Keratinocyte (primary cell): ENCODE measurements around the gene TCN2. TPM values are rescaled to one million over a fixed set of nuclear protein-coding genes. Genes with fewer than 3 reads are reported as not detected.

Experiments used
- DNase-seq: peaks from one replicate; pipeline ENCODE4 v3.0.0-alpha.2; 2011; ENCODE audit warnings: low read depth, missing footprints, low spot score
- FAIRE-seq: peaks from 2 replicates; lab custom pipeline; 2011; peaks lifted over from hg19 to GRCh38; lab: Jason Lieb, UNC
- H2AFZ ChIP-seq: 2 replicates; pipeline ENCODE4 v1.6.0; 2012; ENCODE audit warnings: low read length, control low read depth, inconsistent platforms; ENCODE audit not compliant: control insufficient read depth
- H3K27ac ChIP-seq: 2 replicates; pipeline ENCODE4 v1.5.1; 2011; ENCODE audit warnings: low read length; ENCODE audit not compliant: control insufficient read depth, insufficient read depth
- H3K27me3 ChIP-seq: 3 replicates; pipeline ENCODE4 v1.6.0; 2011; ENCODE audit warnings: low read length; ENCODE audit not compliant: control insufficient read depth, insufficient read depth; ENCODE audit errors: extremely low read depth
- H3K36me3 ChIP-seq, 2 experiments: 2 replicates in 1 of 2; 3 replicates in 1 of 2; pipeline ENCODE4 v1.5.1; 2011; ENCODE audit warnings: low read length in 2 of 2, mild to moderate bottlenecking in 1 of 2; ENCODE audit not compliant: control insufficient read depth in 2 of 2, insufficient read depth in 2 of 2; ENCODE audit errors: extremely low read depth in 1 of 2
- H3K4me1 ChIP-seq: 3 replicates; pipeline ENCODE4 v1.5.1; 2011; ENCODE audit warnings: low read length; ENCODE audit not compliant: control insufficient read depth, insufficient read depth; ENCODE audit errors: extremely low read depth
- H3K4me2 ChIP-seq: 3 replicates; pipeline ENCODE4 v1.6.0; 2011; ENCODE audit warnings: low read depth, low read length; ENCODE audit not compliant: control insufficient read depth, insufficient read depth; ENCODE audit errors: extremely low read depth
- H3K4me3 ChIP-seq, 3 experiments: fragments of 200-600 bp in 1 of 3; sonication (generic) in 1 of 3; 2 replicates in 2 of 3; 3 replicates in 1 of 3; pipeline ENCODE4 v1.5.1; 2011 to 2016; ENCODE audit warnings: low read length in 3 of 3, mild to moderate bottlenecking in 3 of 3, control low read depth in 2 of 3, inconsistent platforms in 1 of 3, low read depth in 1 of 3, mixed read lengths in 1 of 3, mixed run types in 1 of 3, moderate library complexity in 1 of 3; ENCODE audit not compliant: control insufficient read depth in 2 of 3, insufficient read depth in 2 of 3; ENCODE audit errors: extremely low read depth in 1 of 3
- H3K79me2 ChIP-seq: 2 replicates; pipeline ENCODE4 v1.6.0; 2012; ENCODE audit warnings: low read length; ENCODE audit not compliant: control insufficient read depth, insufficient read depth
- H3K9ac ChIP-seq: 3 replicates; pipeline ENCODE4 v1.6.0; 2011; ENCODE audit warnings: low read length; ENCODE audit not compliant: control insufficient read depth, insufficient read depth; ENCODE audit errors: extremely low read depth
- H3K9me1 ChIP-seq: 3 replicates; pipeline ENCODE4 v1.6.0; 2011; ENCODE audit warnings: low read length; ENCODE audit not compliant: control insufficient read depth, insufficient read depth; ENCODE audit errors: extremely low read depth
- H3K9me3 ChIP-seq: 2 replicates; pipeline ENCODE4 v1.5.1; 2012; ENCODE audit warnings: low read depth, low read length; ENCODE audit not compliant: control insufficient read depth
- H4K20me1 ChIP-seq: 3 replicates; pipeline ENCODE4 v1.6.0; 2011; ENCODE audit warnings: low read length; ENCODE audit not compliant: control insufficient read depth, insufficient read depth; ENCODE audit errors: extremely low read depth
- CTCF ChIP-seq, 3 experiments: IDR thresholded peaks in 1 of 3; conservative IDR thresholded peaks in 1 of 3; optimal IDR thresholded peaks in 1 of 3; 2 replicates in 2 of 3; 3 replicates in 1 of 3; pipeline versions ENCODE3 to v1.5.1; 2011; ENCODE audit warnings: low read length in 3 of 3, mild to moderate bottlenecking in 3 of 3, moderate library complexity in 2 of 3, control low read depth in 1 of 3, inconsistent platforms in 1 of 3; ENCODE audit not compliant: insufficient read depth in 2 of 3; ENCODE audit errors: extremely low read depth in 1 of 3
- EZH2 ChIP-seq: IDR thresholded peaks from one replicate; pipeline ENCODE4 v1.6.1; 2012; ENCODE audit warnings: inconsistent platforms, mild to moderate bottlenecking, low read length, moderate library complexity
- dilution Hi-C: fragments of 300-500 bp; cut with MboI; formaldehyde crosslinking; loops from one replicate; pipeline ENCODE4 v1.7.0; 2020; ENCODE audit warnings: low sequenced_read_pairs; ENCODE audit not compliant: extremely low pct_ligation_motif_present
- polyA plus RNA-seq, 5 experiments: library from polyadenylated mRNA; depleted of rRNA in 3 of 5; stranded (reverse) in 3 of 5; stranded (forward) in 1 of 5; unstranded in 1 of 5; fragments of >200 nt; gene quantifications; 1 replicate in 1 of 5; 2 replicates in 3 of 5; 3 replicates in 1 of 5; pipeline versions ENCODE4 v1.2.1 to v1.2.3, GENCODE V29; 2011 to 2012; ENCODE audit warnings: missing spikeins in 2 of 5, low read depth in 1 of 5, low replicate concordance in 1 of 5

Gene TCN2
- polyA plus RNA-seq, 1 donor (not counting 4 experiments of a cell fraction or from before 2014, with no cell fraction given), result 0.88 TPM

GRCh38 chr22:30652852-30653251, 45.9 kb downstream of the TCN2 start:
- Histone ChIP-seq H3K4me2 (no peak overlapping the region), H3K4me3 (no peak overlapping the region), H3K9me3 (no peaks in the 10 kb centered on the region), H3K79me2 (no peaks in the 10 kb centered on the region), H2AFZ (no peak overlapping the region), H4K20me1 (no peaks in the 10 kb centered on the region), H3K9ac (no peak overlapping the region), H3K36me3 (peaks cover 0 to 3% of the 10 kb centered on the region in 2 experiments), H3K9me1 (no peaks in the 10 kb centered on the region), H3K27ac (no peak overlapping the region), H3K27me3 (no peaks in the 10 kb centered on the region), H3K4me1 (peaks cover 9% of the 10 kb centered on the region)
- DNase-seq, result no peak
- no peak for FAIRE-seq
- no peak for TF ChIP-seq EZH2
- no peak for TF ChIP-seq CTCF (optimal IDR thresholded peaks at IDR 0.05 in 1 of 3, IDR thresholded peaks at IDR 0.05 in 1 of 3, conservative IDR thresholded peaks at IDR 0.05 in 1 of 3; ENCODE audit: extremely low read depth in 1 of 3, insufficient read depth in 2 of 3, low read length in 3 of 3)
- dilution Hi-C loops, result no loop called here

GRCh38 chr22:30654361-30654760, 47.4 kb downstream of the TCN2 start:
- TF ChIP-seq CTCF (optimal IDR thresholded peaks at IDR 0.05 in 1 of 3, IDR thresholded peaks at IDR 0.05 in 1 of 3, conservative IDR thresholded peaks at IDR 0.05 in 1 of 3; ENCODE audit: extremely low read depth in 1 of 3, insufficient read depth in 2 of 3, low read length in 3 of 3) (no peak), EZH2 (no peak)
- Histone ChIP-seq H2AFZ (no peak overlapping the region), H3K9me3 (no peaks in the 10 kb centered on the region), H3K9me1 (no peaks in the 10 kb centered on the region), H3K4me3 (no peak overlapping the region), H3K27me3 (no peaks in the 10 kb centered on the region), H4K20me1 (no peaks in the 10 kb centered on the region), H3K9ac (no peak overlapping the region), H3K36me3 (peaks cover 0 to 3% of the 10 kb centered on the region in 2 experiments), H3K4me2 (no peak overlapping the region), H3K4me1 (peaks cover 4% of the 10 kb centered on the region), H3K27ac (no peak overlapping the region), H3K79me2 (no peaks in the 10 kb centered on the region)
- DNase-seq (no peak), FAIRE-seq (no peak)
- dilution Hi-C loops, result no loop called here
